ENCODE data around the gene OR10V1. TPM values are rescaled to one million over a fixed set of nuclear protein-coding genes. Genes with fewer than 3 reads are reported as not detected.

OR10V1 gene
- total RNA-seq, 2 experiments from 2014 or later = not detected

DNA sequence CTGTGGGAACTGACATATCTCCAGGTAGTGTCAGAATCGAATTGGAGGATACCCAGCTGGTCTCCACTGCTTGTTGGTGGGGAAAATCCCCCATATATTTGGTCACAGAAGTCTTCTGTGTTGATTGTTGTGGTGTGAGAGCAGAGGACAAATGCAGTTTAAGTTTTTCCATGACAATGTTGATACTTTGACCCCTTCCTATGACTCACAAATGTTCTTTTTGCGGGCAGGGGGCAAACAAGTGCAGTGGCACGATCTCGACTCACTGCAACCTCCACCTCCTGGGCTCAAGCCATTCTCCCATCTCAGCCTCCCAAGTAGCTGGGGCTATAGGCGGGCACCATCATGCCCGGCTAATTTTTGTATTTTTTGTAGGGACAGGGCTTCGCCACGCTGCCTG lies 37.4 kb downstream of the OR10V1 start:
- Mint-ChIP-seq H3K27me3 (no peaks in the 10 kb centered on the region), H3K4me3 (no peak overlapping the region), H3K36me3 (ENCODE audit: low read depth) (no peaks in the 10 kb centered on the region), H3K27ac (no peak overlapping the region), H3K4me1 (no peaks in the 10 kb centered on the region), H3K9me3 (no peaks in the 10 kb centered on the region)
- no peak for DNase-seq
- POLR2A ChIA-PET = no interaction called here
- CTCF ChIA-PET = interaction anchor here (0.6 kb wide), 2 partner anchors 491 to 1832 kb away, joined by 3 read pairs; no protein-coding TSS in a partner anchor

DNA sequence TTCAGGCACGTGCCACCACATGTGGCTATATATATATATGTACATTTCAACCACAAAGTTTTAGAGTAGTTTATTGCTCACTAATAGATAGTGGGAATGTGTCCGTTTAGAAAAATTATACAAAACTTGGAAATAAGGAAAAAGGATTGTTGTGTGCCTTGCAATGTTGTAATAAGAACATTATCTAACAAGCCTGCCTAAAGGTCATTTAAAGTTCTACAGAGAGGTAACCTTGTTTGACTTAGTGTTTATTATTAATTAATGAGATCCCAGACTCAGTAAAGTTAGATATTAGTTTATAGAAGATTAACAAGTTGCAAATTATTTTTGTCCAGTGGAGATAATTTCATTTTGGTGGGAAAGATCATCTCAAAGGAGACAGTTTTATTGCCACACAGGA lies 39.4 kb downstream of the OR10V1 start:
- DNase-seq = no peak
- no peaks in the 10 kb centered on the region for H3K27me3 Mint-ChIP-seq
- H3K9me3 Mint-ChIP-seq = no peaks in the 10 kb centered on the region
- H3K4me1 Mint-ChIP-seq = peaks cover 9% of the 10 kb centered on the region
- CTCF ChIA-PET = no interaction called here
- no peak overlapping the region for H3K4me3 Mint-ChIP-seq
- no peak overlapping the region for H3K27ac Mint-ChIP-seq
- H3K36me3 Mint-ChIP-seq (ENCODE audit: low read depth) = no peaks in the 10 kb centered on the region
- POLR2A ChIA-PET = interaction anchor here (1.4 kb wide), 1 partner anchor 59 kb away, joined by 3 read pairs; the partner anchor contains the start of gene OSBP

DNA sequence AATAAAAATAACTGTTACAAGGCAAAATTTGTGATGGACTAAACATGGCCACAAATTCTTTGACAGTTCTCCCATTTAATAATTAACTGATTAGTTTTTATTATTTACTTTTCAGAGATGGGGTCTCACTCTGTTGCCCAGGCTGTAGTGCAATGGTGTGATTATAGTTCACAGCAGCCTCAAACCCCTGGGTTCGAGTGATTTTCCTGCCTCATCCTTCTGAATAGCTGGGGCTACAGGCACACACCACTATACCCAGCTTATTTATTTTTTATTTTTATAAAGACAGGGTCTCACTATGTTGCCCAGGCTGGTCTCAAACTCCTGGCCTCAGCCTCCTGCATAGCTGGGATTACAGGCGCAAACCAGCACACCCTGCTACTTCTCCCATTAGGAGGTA lies 40.4 kb downstream of the OR10V1 start:
- Mint-ChIP-seq H3K4me1 (peaks cover 11% of the 10 kb centered on the region), H3K27ac (no peak overlapping the region), H3K36me3 (ENCODE audit: low read depth) (no peaks in the 10 kb centered on the region), H3K4me3 (no peak overlapping the region), H3K27me3 (no peaks in the 10 kb centered on the region), H3K9me3 (no peaks in the 10 kb centered on the region)
- ChIA-PET POLR2A (interaction anchor here (1.4 kb wide), 1 partner anchor 58 kb away, joined by 3 read pairs; the partner anchor contains the start of gene OSBP), CTCF (no interaction called here)
- no peak for DNase-seq

DNA sequence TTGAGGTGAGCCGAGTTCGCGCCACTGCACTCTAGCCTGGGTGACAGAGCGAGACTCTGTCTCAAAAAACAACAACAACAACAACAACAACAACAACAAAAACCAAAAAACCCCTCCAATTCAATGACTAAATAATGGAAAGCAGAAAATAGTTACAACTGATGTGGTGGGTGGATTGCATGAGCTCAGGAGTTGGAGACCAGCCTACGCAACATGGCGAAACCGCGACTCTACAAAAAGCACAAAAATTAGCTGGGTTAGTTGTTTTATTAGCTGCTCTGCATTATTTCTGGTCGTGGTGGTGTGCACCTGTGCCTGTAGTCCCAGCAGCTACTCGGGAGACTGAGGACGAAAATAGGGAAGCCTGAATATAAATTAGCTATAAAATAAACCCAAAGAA lies 42.2 kb downstream of the OR10V1 start:
- H3K4me1 Mint-ChIP-seq = peaks cover 29% of the 10 kb centered on the region
- POLR2A ChIA-PET = interaction anchor here (1.1 to 1.6 kb wide), 2 partner anchors 55 to 139 kb away, joined by 3 to 5 read pairs; partner anchors contain the start of genes MRPL16 and OSBP
- no peaks in the 10 kb centered on the region for H3K9me3 Mint-ChIP-seq
- no peak overlapping the region for H3K27ac Mint-ChIP-seq
- CTCF ChIA-PET = interaction anchor here (1.1 kb wide), 1 partner anchor 9 kb away, joined by 3 read pairs; no protein-coding TSS in a partner anchor
- no peak overlapping the region for H3K4me3 Mint-ChIP-seq
- DNase-seq = no peak
- H3K27me3 Mint-ChIP-seq = no peaks in the 10 kb centered on the region
- peaks cover 11% of the 10 kb centered on the region for H3K36me3 Mint-ChIP-seq (ENCODE audit: low read depth)

DNA sequence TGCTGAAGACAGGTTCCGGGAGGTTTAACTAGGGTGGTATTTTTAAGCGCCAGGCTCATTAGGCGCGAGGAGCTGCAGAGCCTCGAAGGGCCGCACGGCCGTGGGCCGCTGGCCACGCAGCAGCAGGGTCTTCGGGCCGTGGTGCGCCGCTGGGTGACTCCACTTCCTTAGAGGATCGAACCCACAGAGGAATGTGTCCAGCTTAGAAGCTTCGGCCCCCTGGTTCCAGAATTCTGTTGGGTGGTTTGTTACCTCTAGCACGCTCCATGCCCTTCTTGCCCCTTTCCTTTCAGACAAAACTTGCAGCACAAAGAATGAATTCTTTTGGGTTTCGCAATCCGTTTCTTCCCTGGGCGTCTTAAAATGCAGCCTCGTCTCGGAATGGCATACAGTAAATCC lies 44.0 kb downstream of the OR10V1 start:
- DNase-seq = no peak
- ChIA-PET POLR2A (interaction anchor here (0.7 to 3.1 kb wide), 22 partner anchors 10 to 1092 kb away, joined by 3 to 64 read pairs (median 5); partner anchors contain the start of genes FAM111B, OSBP and STX3), CTCF (interaction anchor here (0.7 to 1.9 kb wide), 15 partner anchors 8 to 1198 kb away, joined by 3 to 13 read pairs (median 3); partner anchors contain the start of genes MRPL16 and STX3)
- Mint-ChIP-seq H3K27ac (peak overlapping the region; percentile 98), H3K4me1 (peaks cover 41% of the 10 kb centered on the region), H3K9me3 (no peaks in the 10 kb centered on the region), H3K4me3 (peak overlapping the region; percentile 95), H3K36me3 (ENCODE audit: low read depth) (peaks cover 29% of the 10 kb centered on the region), H3K27me3 (no peaks in the 10 kb centered on the region)

DNA sequence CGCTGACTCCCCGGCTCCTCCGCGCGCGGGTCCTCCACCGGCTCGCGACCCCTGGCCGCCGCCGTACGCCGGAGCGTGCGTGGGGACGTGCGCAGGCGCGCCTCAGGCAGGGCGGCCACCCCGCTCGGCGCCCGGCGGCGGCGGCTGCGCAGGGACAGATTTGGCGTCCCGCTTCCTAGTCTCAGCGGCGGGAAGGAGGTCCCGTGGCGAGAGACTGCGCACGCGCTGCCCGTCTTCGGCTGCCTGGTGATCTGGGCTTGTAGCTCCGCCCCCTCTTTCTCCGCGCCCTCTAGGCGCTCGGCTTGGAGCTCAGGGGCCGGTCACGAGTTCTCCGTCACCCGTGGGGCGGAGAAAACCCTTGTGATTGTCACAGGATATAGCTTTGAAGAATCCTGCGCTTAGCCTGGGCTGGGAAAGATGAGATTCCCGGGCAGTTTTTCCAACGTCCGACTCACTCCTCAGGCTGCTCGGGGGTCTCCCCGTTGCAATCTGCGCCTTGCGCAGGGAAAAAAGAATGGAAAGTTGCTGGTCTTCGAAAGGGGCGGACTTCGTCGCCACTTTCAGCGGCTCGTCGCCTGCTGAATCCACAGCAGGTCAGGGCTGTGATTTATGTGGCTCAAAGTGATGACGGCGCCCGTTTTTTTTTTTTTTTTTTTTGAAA lies 44.6 kb downstream of the OR10V1 start, which contains the start of gene PATL1:
PATL1 (minus strand) TSS at position 88 of the 661 bp plus-strand sequence. CDS start 142 bp downstream, outside the sequence.
- CTCF ChIA-PET = interaction anchor here (0.7 to 1.9 kb wide), 17 partner anchors 8 to 1197 kb away, joined by 3 to 13 read pairs (median 3); partner anchors contain the start of genes MRPL16, OSBP and STX3

DNA sequence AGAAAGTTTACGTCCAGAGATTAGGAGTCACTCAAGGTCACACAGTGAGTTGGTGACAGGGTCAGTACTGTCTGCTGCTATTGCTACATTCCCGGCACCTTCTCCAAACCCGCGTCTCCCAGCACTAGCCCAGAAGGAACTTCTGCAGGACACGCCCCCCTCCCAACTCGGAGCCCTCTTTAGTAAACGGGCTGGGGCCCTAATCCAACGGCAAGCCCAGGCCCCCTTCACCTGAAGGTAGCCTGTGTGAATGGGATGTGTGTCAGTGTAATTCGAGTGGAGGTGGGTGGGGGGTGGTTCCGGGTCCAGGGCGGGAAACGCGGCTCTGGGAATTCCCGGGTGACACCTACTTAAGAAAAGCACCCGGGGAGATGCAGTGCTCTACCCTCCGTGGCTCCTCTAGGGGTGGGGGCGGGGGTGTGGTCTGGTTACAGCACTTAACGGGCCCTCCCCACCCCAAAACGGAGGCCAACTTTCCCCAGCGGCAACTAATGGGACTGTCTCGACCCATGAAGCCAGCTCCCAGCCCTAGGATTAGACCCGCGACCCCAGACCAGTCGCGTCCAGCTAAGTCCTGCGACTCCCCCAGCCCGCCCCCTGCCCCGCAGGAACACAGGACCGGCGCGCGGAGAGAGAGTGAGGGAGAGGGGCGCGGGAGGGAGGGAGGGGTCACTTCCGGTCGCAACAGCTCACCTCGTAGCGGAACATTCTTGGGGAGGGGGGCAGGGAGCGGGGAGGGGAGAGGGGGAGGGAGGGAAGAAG lies 45.3 kb downstream of the OR10V1 start:
- Mint-ChIP-seq H3K9me3 (no peaks in the 10 kb centered on the region), H3K4me1 (peaks cover 45% of the 10 kb centered on the region), H3K27me3 (no peaks in the 10 kb centered on the region), H3K4me3 (peak overlapping the region; percentile 92), H3K36me3 (ENCODE audit: low read depth) (peaks cover 37% of the 10 kb centered on the region), H3K27ac (peak overlapping the region; percentile 94)
- no peak for DNase-seq
- ChIA-PET POLR2A (interaction anchor here (0.7 to 3.1 kb wide), 21 partner anchors 9 to 1091 kb away, joined by 3 to 64 read pairs (median 5); partner anchors contain the start of genes FAM111B, MRPL16, OSBP and STX3), CTCF (interaction anchor here (0.8 to 1.9 kb wide), 14 partner anchors 8 to 141 kb away, joined by 3 to 13 read pairs (median 4); partner anchors contain the start of genes MRPL16, OSBP and STX3)

More for the DNA sequence above, 44.6 kb downstream of the OR10V1 start, which contains the start of gene PATL1:
- Mint-ChIP-seq H3K9me3 (no peaks in the 10 kb centered on the region), H3K4me3 (peak within 1 kb of the TSS; percentile 95), H3K36me3 (ENCODE audit: low read depth) (peaks cover 32% of the 10 kb centered on the region), H3K27me3 (no peaks in the 10 kb centered on the region), H3K4me1 (peaks cover 44% of the 10 kb centered on the region), H3K27ac (peak within 1 kb of the TSS; percentile 98)
- POLR2A ChIA-PET = interaction anchor here (0.7 to 3.1 kb wide), 25 partner anchors 11 to 1092 kb away, joined by 3 to 64 read pairs (median 4); partner anchors contain the start of genes FAM111B, MRPL16, OSBP and STX3
- DNase-seq = peak; percentile 99

DNA sequence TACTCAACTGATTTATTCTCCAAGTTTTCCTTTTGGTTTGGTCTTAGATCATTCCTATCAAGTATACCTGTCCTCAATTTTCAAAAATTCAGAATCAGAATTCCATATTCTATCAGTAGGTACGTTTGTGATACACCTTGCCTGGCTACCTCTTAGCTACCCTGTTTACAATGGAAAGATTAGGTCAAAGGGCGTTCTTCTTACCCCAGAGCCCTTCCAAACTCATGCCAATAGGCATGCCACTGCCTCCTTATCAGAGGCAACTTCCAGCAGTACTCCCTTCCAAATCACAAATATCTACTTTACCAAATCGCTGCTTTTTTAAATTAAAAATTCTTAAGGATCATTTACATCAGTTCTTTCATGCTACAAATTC lies 45.8 kb downstream of the OR10V1 start:
- DNase-seq = no peak
- ChIA-PET POLR2A (interaction anchor here (1.5 to 3.1 kb wide), 4 partner anchors 9 to 134 kb away, joined by 5 to 64 read pairs (median 10); partner anchors contain the start of gene OSBP), CTCF (no interaction called here)
- Mint-ChIP-seq H3K4me3 (peak overlapping the region; percentile 92), H3K36me3 (ENCODE audit: low read depth) (peaks cover 42% of the 10 kb centered on the region), H3K27me3 (no peaks in the 10 kb centered on the region), H3K9me3 (no peaks in the 10 kb centered on the region), H3K27ac (peak overlapping the region; percentile 94), H3K4me1 (peaks cover 49% of the 10 kb centered on the region)

DNA sequence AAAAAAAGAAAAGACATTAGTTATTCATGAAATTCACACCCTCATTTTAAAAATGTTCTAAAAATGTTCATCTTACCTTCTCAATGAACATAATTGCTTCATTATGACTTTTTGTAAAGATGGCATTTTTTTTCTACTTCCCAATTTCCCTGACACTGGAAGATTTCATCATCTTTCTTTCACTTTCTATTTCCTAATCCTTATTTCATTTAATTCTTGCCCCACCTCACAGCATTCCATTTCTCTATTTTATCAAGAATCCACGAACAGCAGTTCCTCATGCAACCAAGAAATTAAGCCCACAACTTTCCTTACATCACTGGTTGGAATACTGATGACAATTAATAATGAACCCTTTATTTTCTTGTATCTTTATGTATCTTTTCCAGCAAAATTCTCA lies 46.7 kb downstream of the OR10V1 start:
- CTCF ChIA-PET = no interaction called here

More for the DNA sequence above, 46.7 kb downstream of the OR10V1 start:
- no peaks in the 10 kb centered on the region for H3K27me3 Mint-ChIP-seq
- no peaks in the 10 kb centered on the region for H3K9me3 Mint-ChIP-seq
- POLR2A ChIA-PET = interaction anchor here (1.5 to 2.7 kb wide), 2 partner anchors 8 to 135 kb away, joined by 5 to 10 read pairs; no protein-coding TSS in a partner anchor
- DNase-seq = no peak
- peaks cover 52% of the 10 kb centered on the region for H3K4me1 Mint-ChIP-seq
- H3K36me3 Mint-ChIP-seq (ENCODE audit: low read depth) = peaks cover 42% of the 10 kb centered on the region
- peak overlapping the region; percentile 94 for H3K27ac Mint-ChIP-seq
- peak overlapping the region; percentile 92 for H3K4me3 Mint-ChIP-seq

Other genes with a start within 250 kb of the OR10V1 start
- not detected for gene OR4D10, start 240.5 kb downstream of the OR10V1 start, total RNA-seq
- not detected for gene OR4D11, start 210.3 kb downstream of the OR10V1 start, total RNA-seq
- not detected for gene OR4D9, start 202.3 kb downstream of the OR10V1 start, total RNA-seq
- 10 to 100 TPM; 40.4 to 41.5 TPM for gene OSBP, start 98.1 kb downstream of the OR10V1 start, total RNA-seq
- 10 to 100 TPM; 56.4 to 56.8 TPM for gene PATL1, start 44.8 kb downstream of the OR10V1 start, total RNA-seq
- 10 to 100 TPM; 89.1 to 92.3 TPM for gene STX3, start 41.5 kb upstream of the OR10V1 start, total RNA-seq
- 10 to 100 TPM; 77.0 to 77.7 TPM for gene MRPL16, start 96.9 kb upstream of the OR10V1 start, total RNA-seq
- not detected for gene CBLIF, start 131.7 kb upstream of the OR10V1 start, total RNA-seq
- gene TCN1, start 152.6 kb upstream of the OR10V1 start, total RNA-seq = not detected
- gene OOSP3, start 164.9 kb upstream of the OR10V1 start, total RNA-seq = not detected
- gene OOSP1, start 224.6 kb upstream of the OR10V1 start, total RNA-seq = not detected

Measured in activated CD4-positive, alpha-beta memory T cell treated with anti-CD3 and anti-CD28 coated beads, Interleukin-2, amount 10 ng/mL, durations not matched to agents 7 days and 5 days (primary cell).